H1 (cell line): Measurements from ENCODE around the gene RGS9. TPM values are rescaled to one million over a fixed set of nuclear protein-coding genes. Genes with fewer than 3 reads are reported as not detected.

Experiments used
- EGR1 ChIP-seq: IDR thresholded peaks from 2 replicates; pipeline ENCODE4 v1.6.1; 2011; ENCODE audit warnings: low read depth, low read length, borderline replicate concordance
- HDAC2 ChIP-seq, 2 experiments: fragments of 300-600 bp in 1 of 2; sonication (generic) in 1 of 2; IDR thresholded peaks; 2 replicates each; pipeline ENCODE4 v1.6.1; 2011 to 2012; ENCODE audit warnings: low read depth in 2 of 2, low read length in 2 of 2, mild to moderate bottlenecking in 2 of 2, moderate library complexity in 2 of 2, borderline replicate concordance in 1 of 2, inconsistent platforms in 1 of 2
- SIN3A ChIP-seq, 2 experiments: IDR thresholded peaks in 1 of 2; conservative IDR thresholded peaks in 1 of 2; 2 replicates each; pipeline ENCODE4 v1.6.1; 2011 to 2012; ENCODE audit warnings: low read length in 2 of 2, improper control_type of control experiment in 1 of 2, low read depth in 1 of 2, mild to moderate bottlenecking in 1 of 2
- TCF12 ChIP-seq: IDR thresholded peaks from 2 replicates; pipeline ENCODE4 v1.6.1; 2011; ENCODE audit warnings: low read depth, mild to moderate bottlenecking, low read length
- polyA plus RNA-seq, 7 experiments: library from polyadenylated mRNA; depleted of rRNA in 3 of 7; stranded (reverse) in 5 of 7; unstranded in 2 of 7; fragments of >200 nt in 5 of 7; fragments of 200-250 nt in 2 of 7; gene quantifications; 1 replicate in 5 of 7; 2 replicates in 1 of 7; 4 replicates in 1 of 7; pipeline versions ENCODE4 v1.2.1 to v1.2.3, GENCODE V29; 2011 to 2013; ENCODE audit warnings: missing spikeins in 2 of 7, mixed read lengths in 2 of 7
- total RNA-seq: library from RNA; stranded (reverse); fragmentation: NEBNext Ultra II Directional; extraction: Animal tissue kit (Norgen Biotek cat#: 25700); gene quantifications from 2 replicates; pipeline ENCODE4 v1.2.1, GENCODE V29; 2021
- TF ChIP-seq, protein P1 (sequence below): fragments of 300-600 bp; sonication (generic); IDR thresholded peaks from 2 replicates; pipeline ENCODE4 v1.7.1; 2012; ENCODE audit warnings: low read length, moderate library complexity, mild to moderate bottlenecking, inconsistent platforms; ENCODE audit not compliant: insufficient replicate concordance

RGS9 gene
- total and polyA plus RNA-seq, 2 of the 8 experiments (the other 6 are each of a cell fraction or from before 2014, with no cell fraction given), result 8.9 to 20.5 TPM

DNA sequence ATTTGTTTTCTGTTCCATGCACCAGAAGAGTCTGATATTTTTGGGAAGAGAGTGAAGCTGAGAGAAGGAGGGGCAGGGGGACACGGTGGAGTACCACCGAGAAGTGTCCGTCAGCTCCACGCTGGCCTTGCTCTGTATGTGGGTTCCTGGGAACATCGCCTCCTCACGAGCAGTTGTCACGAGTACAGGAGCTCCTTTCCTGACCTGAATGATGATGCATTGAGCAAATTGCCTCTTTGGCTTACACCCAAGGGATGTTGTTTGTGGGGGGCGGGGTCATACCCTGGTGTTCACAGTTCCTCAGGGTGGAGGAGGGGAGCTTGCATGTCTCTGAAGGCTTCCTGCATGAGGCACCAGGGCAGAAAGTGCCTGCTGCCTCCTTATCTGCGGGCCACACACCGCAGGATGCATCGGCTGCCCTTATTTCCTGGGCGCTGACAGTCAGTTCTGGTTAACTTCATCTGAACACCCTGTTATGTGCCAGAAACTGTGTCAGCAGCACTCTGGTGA lies 36.2 kb downstream of the RGS9 start (continued):
- TF ChIP-seq, protein P1, sequence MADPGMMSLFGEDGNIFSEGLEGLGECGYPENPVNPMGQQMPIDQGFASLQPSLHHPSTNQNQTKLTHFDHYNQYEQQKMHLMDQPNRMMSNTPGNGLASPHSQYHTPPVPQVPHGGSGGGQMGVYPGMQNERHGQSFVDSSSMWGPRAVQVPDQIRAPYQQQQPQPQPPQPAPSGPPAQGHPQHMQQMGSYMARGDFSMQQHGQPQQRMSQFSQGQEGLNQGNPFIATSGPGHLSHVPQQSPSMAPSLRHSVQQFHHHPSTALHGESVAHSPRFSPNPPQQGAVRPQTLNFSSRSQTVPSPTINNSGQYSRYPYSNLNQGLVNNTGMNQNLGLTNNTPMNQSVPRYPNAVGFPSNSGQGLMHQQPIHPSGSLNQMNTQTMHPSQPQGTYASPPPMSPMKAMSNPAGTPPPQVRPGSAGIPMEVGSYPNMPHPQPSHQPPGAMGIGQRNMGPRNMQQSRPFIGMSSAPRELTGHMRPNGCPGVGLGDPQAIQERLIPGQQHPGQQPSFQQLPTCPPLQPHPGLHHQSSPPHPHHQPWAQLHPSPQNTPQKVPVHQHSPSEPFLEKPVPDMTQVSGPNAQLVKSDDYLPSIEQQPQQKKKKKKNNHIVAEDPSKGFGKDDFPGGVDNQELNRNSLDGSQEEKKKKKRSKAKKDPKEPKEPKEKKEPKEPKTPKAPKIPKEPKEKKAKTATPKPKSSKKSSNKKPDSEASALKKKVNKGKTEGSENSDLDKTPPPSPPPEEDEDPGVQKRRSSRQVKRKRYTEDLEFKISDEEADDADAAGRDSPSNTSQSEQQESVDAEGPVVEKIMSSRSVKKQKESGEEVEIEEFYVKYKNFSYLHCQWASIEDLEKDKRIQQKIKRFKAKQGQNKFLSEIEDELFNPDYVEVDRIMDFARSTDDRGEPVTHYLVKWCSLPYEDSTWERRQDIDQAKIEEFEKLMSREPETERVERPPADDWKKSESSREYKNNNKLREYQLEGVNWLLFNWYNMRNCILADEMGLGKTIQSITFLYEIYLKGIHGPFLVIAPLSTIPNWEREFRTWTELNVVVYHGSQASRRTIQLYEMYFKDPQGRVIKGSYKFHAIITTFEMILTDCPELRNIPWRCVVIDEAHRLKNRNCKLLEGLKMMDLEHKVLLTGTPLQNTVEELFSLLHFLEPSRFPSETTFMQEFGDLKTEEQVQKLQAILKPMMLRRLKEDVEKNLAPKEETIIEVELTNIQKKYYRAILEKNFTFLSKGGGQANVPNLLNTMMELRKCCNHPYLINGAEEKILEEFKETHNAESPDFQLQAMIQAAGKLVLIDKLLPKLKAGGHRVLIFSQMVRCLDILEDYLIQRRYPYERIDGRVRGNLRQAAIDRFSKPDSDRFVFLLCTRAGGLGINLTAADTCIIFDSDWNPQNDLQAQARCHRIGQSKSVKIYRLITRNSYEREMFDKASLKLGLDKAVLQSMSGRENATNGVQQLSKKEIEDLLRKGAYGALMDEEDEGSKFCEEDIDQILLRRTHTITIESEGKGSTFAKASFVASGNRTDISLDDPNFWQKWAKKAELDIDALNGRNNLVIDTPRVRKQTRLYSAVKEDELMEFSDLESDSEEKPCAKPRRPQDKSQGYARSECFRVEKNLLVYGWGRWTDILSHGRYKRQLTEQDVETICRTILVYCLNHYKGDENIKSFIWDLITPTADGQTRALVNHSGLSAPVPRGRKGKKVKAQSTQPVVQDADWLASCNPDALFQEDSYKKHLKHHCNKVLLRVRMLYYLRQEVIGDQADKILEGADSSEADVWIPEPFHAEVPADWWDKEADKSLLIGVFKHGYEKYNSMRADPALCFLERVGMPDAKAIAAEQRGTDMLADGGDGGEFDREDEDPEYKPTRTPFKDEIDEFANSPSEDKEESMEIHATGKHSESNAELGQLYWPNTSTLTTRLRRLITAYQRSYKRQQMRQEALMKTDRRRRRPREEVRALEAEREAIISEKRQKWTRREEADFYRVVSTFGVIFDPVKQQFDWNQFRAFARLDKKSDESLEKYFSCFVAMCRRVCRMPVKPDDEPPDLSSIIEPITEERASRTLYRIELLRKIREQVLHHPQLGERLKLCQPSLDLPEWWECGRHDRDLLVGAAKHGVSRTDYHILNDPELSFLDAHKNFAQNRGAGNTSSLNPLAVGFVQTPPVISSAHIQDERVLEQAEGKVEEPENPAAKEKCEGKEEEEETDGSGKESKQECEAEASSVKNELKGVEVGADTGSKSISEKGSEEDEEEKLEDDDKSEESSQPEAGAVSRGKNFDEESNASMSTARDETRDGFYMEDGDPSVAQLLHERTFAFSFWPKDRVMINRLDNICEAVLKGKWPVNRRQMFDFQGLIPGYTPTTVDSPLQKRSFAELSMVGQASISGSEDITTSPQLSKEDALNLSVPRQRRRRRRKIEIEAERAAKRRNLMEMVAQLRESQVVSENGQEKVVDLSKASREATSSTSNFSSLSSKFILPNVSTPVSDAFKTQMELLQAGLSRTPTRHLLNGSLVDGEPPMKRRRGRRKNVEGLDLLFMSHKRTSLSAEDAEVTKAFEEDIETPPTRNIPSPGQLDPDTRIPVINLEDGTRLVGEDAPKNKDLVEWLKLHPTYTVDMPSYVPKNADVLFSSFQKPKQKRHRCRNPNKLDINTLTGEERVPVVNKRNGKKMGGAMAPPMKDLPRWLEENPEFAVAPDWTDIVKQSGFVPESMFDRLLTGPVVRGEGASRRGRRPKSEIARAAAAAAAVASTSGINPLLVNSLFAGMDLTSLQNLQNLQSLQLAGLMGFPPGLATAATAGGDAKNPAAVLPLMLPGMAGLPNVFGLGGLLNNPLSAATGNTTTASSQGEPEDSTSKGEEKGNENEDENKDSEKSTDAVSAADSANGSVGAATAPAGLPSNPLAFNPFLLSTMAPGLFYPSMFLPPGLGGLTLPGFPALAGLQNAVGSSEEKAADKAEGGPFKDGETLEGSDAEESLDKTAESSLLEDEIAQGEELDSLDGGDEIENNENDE, result no peak
- TF ChIP-seq TCF12 (no peak), SIN3A (conservative IDR thresholded peaks at IDR 0.05 in 1 of 2, IDR thresholded peaks at IDR 0.05 in 1 of 2; ENCODE audit: low read depth in 1 of 2, low read length in 2 of 2) (no peak), HDAC2 (IDR thresholded peaks at IDR 0.05; ENCODE audit: borderline replicate concordance in 1 of 2, low read depth in 2 of 2, low read length in 2 of 2) (no peak), EGR1 (no peak)
